SIG-M5 treated with dmso at 0.1 percent for 504 hours (cell line): ENCODE measurements around the gene HACE1.
"Not testable (repeated sequence)": the region's sequence is repeated elsewhere in the genome, so short reads cannot be mapped to it uniquely, and the experiment has no call there.

Source experiments
- DNase-seq: peaks from one replicate; lab custom pipeline; 2025; ENCODE audit not compliant: unreplicated experiment; lab: John Stamatoyannopoulos, UW

Gene HACE1

DNA sequence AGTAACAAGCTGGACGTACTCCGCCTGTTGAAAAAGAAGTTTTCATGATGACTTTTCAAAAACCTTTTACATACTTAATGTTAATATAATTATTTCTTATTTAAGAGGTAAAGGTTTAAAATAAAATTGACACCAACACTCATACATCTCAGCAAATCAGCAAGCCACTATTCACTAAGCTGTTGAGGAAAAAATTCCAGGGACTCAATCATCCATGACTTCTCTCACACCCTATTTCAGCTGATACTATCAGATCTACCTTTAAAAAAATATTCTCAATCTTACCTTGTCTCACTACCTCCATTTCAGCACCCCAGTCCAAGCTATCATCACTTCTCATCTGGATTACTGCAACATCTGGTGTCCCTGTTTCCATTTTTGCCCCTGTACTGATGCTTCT, 109.3 kb downstream of the HACE1 start:
- no peak for DNase-seq

DNA sequence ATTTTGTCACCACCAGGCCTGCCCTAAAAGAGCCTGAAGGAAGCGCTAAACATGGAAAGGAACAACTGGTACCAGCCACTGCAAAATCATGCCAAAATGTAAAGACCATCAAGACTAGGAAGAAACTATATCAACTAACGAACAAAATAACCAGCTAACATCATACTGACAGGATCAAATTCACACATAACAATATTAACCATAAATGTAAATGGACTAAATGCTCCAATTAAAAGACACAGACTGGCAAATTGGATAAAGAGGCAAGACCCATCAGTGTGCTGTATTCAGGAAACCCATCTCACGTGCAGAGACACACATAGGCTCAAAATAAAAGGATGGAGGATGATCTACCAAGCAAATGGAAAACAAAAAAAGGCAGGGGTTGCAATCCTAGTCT, 120.6 kb downstream of the HACE1 start:
- DNase-seq, result not testable (repeated sequence)

DNA sequence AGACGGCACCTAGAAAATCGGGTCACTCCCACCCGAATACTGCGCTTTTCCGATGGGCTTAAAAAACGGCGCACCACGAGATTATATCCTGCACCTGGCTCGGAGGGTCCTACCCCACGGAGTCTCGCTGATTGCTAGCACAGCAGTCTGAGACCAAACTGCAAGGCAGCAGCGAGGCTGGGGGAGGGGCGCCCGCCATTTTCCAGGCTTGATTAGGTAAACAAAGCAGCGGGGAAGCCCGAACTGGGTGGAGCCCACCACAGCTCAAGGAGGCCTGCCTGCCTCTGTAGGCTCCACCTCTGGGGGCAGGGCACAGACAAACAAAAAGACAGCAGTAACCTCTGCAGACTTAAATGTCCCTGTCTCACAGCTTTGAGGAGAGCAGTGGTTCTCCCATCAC, 122.2 kb downstream of the HACE1 start:
- not testable (repeated sequence) for DNase-seq

DNA sequence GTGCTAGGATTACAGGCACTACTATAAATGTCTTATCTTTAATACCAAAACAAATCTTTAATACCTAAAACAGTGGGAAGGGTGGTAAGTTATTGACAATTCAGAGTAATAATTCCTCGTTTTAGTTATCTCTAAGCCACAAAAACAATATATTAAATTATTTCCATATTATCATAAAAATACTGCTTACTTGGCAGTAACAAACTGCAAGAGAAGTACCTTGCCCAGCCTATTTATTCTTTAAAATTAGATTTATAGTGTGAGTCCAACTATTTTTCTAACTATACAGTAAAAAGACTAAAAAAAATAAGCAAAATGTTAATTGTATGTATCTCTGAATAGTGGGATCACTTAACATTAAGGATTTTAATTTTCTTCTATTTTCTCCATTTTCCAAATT, 123.2 kb downstream of the HACE1 start:
- no peak for DNase-seq

DNA sequence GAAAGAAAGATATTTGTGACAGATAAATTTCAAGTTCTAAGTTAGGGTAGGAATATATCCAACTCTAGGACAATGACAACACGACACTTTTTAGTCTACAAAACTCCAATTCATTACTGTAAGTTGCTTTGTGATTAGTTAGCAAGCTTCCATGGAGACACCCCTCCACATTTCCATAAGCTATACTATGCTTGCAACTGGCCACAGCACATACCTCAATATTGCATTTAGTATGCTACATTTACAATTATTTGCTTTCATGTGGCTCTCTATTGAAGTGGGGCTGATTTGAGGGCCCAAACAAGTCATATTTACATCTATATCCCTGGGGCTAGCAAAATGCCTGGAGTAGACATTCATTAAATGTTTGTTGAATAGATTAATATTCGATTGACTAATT, 129.3 kb downstream of the HACE1 start:
- no peak for DNase-seq

- DNase-seq, result no peak
Measured at GRCh38 chr6:104729433-104729832, 130.3 kb downstream of the HACE1 start.

- DNase-seq, result no peak
Measured at GRCh38 chr6:104728448-104728847, 131.3 kb downstream of the HACE1 start.

GRCh38 chr6:104718672-104719071, 141.0 kb downstream of the HACE1 start:
- no peak for DNase-seq

DNA sequence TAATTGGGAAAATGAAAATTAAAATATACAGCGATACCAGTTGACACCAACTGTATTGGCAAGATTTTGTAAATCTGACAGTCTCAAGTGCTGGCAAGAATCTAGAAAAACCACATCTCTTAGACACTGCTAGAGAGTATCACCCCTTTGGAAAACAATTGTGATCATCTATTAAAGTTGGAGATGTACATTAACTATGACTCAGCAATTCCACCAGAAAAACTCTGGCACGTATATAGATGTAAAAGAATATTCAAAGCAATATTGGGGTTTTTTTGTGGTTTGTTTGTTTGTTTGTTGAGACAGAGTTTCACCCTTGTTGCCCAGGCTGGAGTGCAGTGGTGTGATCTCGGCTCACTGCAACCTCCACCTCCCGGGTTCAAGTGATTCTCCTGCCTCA, 142.9 kb downstream of the HACE1 start:
- no peak for DNase-seq

- DNase-seq, result no peak
Measured at GRCh38 chr6:104714796-104715195, 144.9 kb downstream of the HACE1 start.

DNA sequence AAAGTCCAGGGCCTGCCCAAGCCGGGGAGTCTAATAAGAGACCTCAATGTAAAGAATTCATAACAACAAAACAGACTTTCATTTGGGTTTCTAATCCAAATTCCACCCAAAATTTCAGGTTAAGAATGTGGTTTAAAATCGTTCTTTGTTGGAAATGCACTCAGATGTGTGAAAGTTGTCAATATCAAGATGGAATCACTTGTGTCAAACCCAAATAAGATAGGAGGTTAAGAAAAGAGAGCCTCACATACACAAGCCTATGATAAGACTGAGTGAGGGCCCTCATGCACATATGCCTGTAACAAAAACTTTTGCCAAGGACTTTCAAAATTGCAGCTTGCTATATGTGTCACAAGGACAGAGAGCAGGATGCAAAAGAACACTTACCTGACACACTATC, 145.7 kb downstream of the HACE1 start:
- no peak for DNase-seq

GRCh38 chr6:104711371-104711770, 148.3 kb downstream of the HACE1 start:
- DNase-seq, result peak; percentile 60

DNA sequence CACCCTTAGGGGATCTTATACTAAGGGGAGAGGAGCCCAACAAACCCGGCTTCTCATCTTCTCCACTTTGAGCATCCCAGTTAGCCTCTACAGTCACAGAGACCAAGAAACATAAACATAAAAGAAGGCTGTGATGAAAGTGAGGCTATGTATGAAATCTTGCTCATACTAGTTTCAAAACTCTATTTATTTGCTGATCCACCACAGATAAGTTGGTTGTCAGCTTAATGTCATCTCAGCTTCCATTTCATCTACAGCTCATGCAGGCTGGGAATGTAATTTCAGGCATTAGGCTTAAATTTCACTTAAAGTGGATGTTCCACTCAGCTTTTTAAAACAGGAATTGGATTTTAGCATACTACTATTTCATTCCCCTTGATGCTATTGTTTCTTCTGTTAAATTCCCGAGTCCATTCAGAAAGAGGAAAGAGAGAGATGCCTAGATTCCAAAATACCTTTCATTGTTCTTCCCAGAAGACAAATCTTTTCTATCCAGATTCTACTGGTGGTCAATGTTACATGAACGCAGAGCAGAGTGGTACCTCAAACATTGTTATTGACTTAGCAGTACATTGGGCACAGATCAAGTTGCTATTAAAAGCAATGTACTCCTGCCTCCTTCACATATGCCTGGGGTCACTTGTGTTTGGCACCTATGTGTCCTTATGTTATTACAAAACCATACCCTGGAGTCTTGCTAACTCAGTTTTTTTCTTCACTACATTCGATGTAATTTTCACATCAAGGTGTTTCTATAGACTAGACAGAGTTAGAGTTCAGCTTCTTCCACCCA, 149.0 kb downstream of the HACE1 start:
- DNase-seq, result peak; percentile 1

DNA sequence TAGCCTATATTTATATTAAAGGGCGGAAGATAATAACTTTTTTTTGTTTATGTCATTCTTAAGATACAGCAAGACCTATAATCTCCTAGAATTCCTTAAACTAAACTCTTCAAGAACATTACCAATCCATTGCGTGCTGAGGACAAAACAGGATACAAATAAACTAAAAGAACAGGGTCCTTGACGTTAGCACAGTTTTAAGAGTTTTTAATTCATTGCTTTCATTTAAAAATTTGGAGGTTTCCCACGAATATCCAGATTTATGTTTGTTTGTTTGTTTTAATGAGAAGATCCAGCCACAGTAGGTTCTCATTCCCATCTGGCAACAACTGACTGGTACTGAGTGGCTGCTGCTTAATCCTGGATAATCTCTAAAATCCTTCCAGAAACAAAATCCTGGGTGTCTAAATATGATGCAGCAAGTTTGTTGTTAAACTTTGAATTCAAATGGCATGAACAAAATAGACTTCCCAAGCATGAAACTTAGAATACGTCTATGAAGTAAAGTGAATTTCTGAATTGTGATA, 153.7 kb downstream of the HACE1 start:
- DNase-seq, result no peak

DNA sequence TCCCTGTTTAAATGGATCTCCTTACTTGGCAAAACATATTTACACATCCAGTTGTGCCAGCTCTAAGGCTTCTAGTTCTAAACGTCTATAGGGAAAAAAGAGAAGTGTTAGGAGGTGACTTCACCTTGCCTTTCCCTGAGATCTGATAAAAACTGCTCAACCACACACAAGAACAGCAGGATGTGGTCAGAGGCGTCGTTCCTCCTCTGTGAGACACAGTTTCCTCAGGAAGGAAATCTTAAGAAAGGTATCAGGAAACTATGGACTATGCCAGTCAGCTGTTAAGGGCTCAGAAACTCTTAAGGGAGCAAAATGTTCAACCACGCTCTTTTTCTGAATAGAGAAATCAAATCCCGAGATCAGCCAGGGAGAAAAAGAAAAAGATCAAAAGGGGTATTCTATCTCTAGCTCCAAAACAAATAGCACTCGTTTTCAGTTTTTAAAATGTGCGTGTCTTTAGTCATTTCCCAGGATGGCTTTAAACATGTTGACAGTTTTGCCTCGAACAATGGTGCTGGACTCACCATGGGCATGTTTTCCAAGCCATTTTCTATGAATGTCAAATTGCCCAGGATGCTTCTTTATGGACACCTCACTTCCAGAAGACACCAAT, 154.5 kb downstream of the HACE1 start:
- peak; percentile 71 for DNase-seq

- DNase-seq, result no peak
Measured at GRCh38 chr6:104704191-104704590, 155.5 kb downstream of the HACE1 start.

DNA sequence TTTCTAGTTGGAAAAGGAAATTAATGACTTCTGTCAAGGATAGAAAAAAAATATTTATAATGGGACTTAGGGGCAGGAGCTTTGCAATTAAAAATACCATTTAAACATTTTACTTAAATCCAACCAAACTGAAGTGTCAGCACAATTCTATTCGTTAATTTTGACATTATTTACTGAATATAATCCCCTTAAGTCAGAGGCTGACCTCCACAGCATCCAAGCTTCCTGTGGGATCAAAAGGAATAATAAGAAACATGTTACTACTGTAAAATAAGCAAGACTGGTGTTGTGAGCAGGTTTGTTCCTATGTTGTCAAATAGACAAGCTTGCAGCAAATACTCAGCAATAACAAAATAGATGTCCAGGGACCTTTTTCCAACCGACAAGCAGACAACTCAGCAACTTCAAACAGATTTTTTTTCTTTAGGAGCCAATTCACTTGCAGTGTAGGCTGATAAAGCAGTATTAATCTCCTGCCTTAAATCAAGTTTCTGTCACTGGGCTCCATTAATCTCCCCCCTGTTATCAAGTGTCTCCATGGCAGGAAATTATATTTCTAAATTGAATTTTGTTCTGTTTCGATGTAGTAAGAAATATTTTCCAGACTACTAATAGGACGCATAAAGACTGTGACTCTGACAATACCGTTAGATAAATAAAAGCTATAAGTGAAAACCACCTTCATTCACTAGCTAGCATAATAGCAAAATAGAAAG, 157.4 kb downstream of the HACE1 start:
- no peak for DNase-seq

- no peak for DNase-seq
Measured at GRCh38 chr6:104700371-104701185, 159.1 kb downstream of the HACE1 start.

- DNase-seq, result no peak
Measured at GRCh38 chr6:104699593-104700329, 160.0 kb downstream of the HACE1 start.

- DNase-seq, result no peak
Measured at GRCh38 chr6:104698979-104699378, 160.7 kb downstream of the HACE1 start.
